ENCODE results near the gene PIN1.

Gene PIN1

GRCh38 chr19:9865732-9866501 lies 30.8 kb downstream of the PIN1 start:
- H3K27ac ChIP-seq (ENCODE audit: low read depth in 2 of 2, low read length in 2 of 2) = no peak overlapping the region
- no peak overlapping the region for H3K4me3 ChIP-seq (ENCODE audit: low read length in 2 of 2)
- H3K9ac ChIP-seq (ENCODE audit: low read depth in 1 of 2, low read length in 2 of 2) = no peak overlapping the region

GRCh38 chr19:9868983-9869617 lies 34.0 kb downstream of the PIN1 start:
- H3K27ac ChIP-seq (ENCODE audit: low read depth in 2 of 2, low read length in 2 of 2) = no peak overlapping the region

More at GRCh38 chr19:9865732-9866501, 30.8 kb downstream of the PIN1 start:
- Histone ChIP-seq H3K9me3 (ENCODE audit: control insufficient read depth in 2 of 2, low read length in 2 of 2) (no peaks in the 10 kb centered on the region), H3K27me3 (ENCODE audit: control insufficient read depth in 2 of 2, insufficient read depth in 2 of 2, low read length in 2 of 2) (no peaks in the 10 kb centered on the region), H3K36me3 (ENCODE audit: control insufficient read depth in 2 of 2, insufficient read depth in 2 of 2, low read length in 2 of 2) (no peaks in the 10 kb centered on the region), H3K4me1 (ENCODE audit: control insufficient read depth in 2 of 2, insufficient read depth in 2 of 2, low read length in 2 of 2) (peaks cover 0 to 2% of the 10 kb centered on the region in 2 donors)

GRCh38 chr19:9871626-9872338 lies 36.7 kb downstream of the PIN1 start:
- no peaks in the 10 kb centered on the region for H3K9me3 ChIP-seq (ENCODE audit: control insufficient read depth in 2 of 2, low read length in 2 of 2)
- H3K4me3 ChIP-seq (ENCODE audit: low read length in 2 of 2) = no peak overlapping the region
- H3K9ac ChIP-seq (ENCODE audit: low read depth in 1 of 2, low read length in 2 of 2) = no peak overlapping the region
- no peaks in the 10 kb centered on the region for H3K36me3 ChIP-seq (ENCODE audit: control insufficient read depth in 2 of 2, insufficient read depth in 2 of 2, low read length in 2 of 2)
- H3K27ac ChIP-seq (ENCODE audit: low read depth in 2 of 2, low read length in 2 of 2) = no peak overlapping the region
- no peaks in the 10 kb centered on the region for H3K4me1 ChIP-seq (ENCODE audit: control insufficient read depth in 2 of 2, insufficient read depth in 2 of 2, low read length in 2 of 2)
- no peaks in the 10 kb centered on the region for H3K27me3 ChIP-seq (ENCODE audit: control insufficient read depth in 2 of 2, insufficient read depth in 2 of 2, low read length in 2 of 2)

More at GRCh38 chr19:9868983-9869617, 34.0 kb downstream of the PIN1 start:
- H3K36me3 ChIP-seq (ENCODE audit: control insufficient read depth in 2 of 2, insufficient read depth in 2 of 2, low read length in 2 of 2) = no peaks in the 10 kb centered on the region
- H3K9me3 ChIP-seq (ENCODE audit: control insufficient read depth in 2 of 2, low read length in 2 of 2) = no peaks in the 10 kb centered on the region
- H3K4me3 ChIP-seq (ENCODE audit: low read length in 2 of 2) = no peak overlapping the region
- no peaks in the 10 kb centered on the region for H3K27me3 ChIP-seq (ENCODE audit: control insufficient read depth in 2 of 2, insufficient read depth in 2 of 2, low read length in 2 of 2)
- H3K4me1 ChIP-seq (ENCODE audit: control insufficient read depth in 2 of 2, insufficient read depth in 2 of 2, low read length in 2 of 2) = peaks cover 0 to 2% of the 10 kb centered on the region in 2 donors
- H3K9ac ChIP-seq (ENCODE audit: low read depth in 1 of 2, low read length in 2 of 2) = no peak overlapping the region

GRCh38 chr19:9872618-9873242 lies 37.6 kb downstream of the PIN1 start:
- H3K27me3 ChIP-seq (ENCODE audit: control insufficient read depth in 2 of 2, insufficient read depth in 2 of 2, low read length in 2 of 2) = no peaks in the 10 kb centered on the region
- no peaks in the 10 kb centered on the region for H3K9me3 ChIP-seq (ENCODE audit: control insufficient read depth in 2 of 2, low read length in 2 of 2)
- no peak overlapping the region for H3K9ac ChIP-seq (ENCODE audit: low read depth in 1 of 2, low read length in 2 of 2)
- H3K4me3 ChIP-seq (ENCODE audit: low read length in 2 of 2) = no peak overlapping the region
- no peaks in the 10 kb centered on the region for H3K4me1 ChIP-seq (ENCODE audit: control insufficient read depth in 2 of 2, insufficient read depth in 2 of 2, low read length in 2 of 2)
- no peak overlapping the region for H3K27ac ChIP-seq (ENCODE audit: low read depth in 2 of 2, low read length in 2 of 2)
- no peaks in the 10 kb centered on the region for H3K36me3 ChIP-seq (ENCODE audit: control insufficient read depth in 2 of 2, insufficient read depth in 2 of 2, low read length in 2 of 2)

- Histone ChIP-seq H3K9ac (ENCODE audit: low read depth in 1 of 2, low read length in 2 of 2) (no peak overlapping the region), H3K9me3 (ENCODE audit: control insufficient read depth in 2 of 2, low read length in 2 of 2) (no peaks in the 10 kb centered on the region), H3K27me3 (ENCODE audit: control insufficient read depth in 2 of 2, insufficient read depth in 2 of 2, low read length in 2 of 2) (no peaks in the 10 kb centered on the region), H3K4me3 (ENCODE audit: low read length in 2 of 2) (no peak overlapping the region), H3K36me3 (ENCODE audit: control insufficient read depth in 2 of 2, insufficient read depth in 2 of 2, low read length in 2 of 2) (no peaks in the 10 kb centered on the region), H3K4me1 (ENCODE audit: control insufficient read depth in 2 of 2, insufficient read depth in 2 of 2, low read length in 2 of 2) (no peaks in the 10 kb centered on the region), H3K27ac (ENCODE audit: low read depth in 2 of 2, low read length in 2 of 2) (no peak overlapping the region)
Observed at GRCh38 chr19:9875031-9875627, 40.0 kb downstream of the PIN1 start.

GRCh38 chr19:9875796-9876195 lies 40.7 kb downstream of the PIN1 start:
- Histone ChIP-seq H3K9me3 (ENCODE audit: control insufficient read depth in 2 of 2, low read length in 2 of 2) (no peaks in the 10 kb centered on the region), H3K27me3 (ENCODE audit: control insufficient read depth in 2 of 2, insufficient read depth in 2 of 2, low read length in 2 of 2) (no peaks in the 10 kb centered on the region), H3K4me3 (ENCODE audit: low read length in 2 of 2) (no peak overlapping the region), H3K36me3 (ENCODE audit: control insufficient read depth in 2 of 2, insufficient read depth in 2 of 2, low read length in 2 of 2) (no peaks in the 10 kb centered on the region), H3K9ac (ENCODE audit: low read depth in 1 of 2, low read length in 2 of 2) (no peak overlapping the region), H3K27ac (ENCODE audit: low read depth in 2 of 2, low read length in 2 of 2) (no peak overlapping the region), H3K4me1 (ENCODE audit: control insufficient read depth in 2 of 2, insufficient read depth in 2 of 2, low read length in 2 of 2) (no peaks in the 10 kb centered on the region)

- H3K9me3 ChIP-seq (ENCODE audit: control insufficient read depth in 2 of 2, low read length in 2 of 2) = no peaks in the 10 kb centered on the region
- H3K9ac ChIP-seq (ENCODE audit: low read depth in 1 of 2, low read length in 2 of 2) = no peak overlapping the region
- no peaks in the 10 kb centered on the region for H3K4me1 ChIP-seq (ENCODE audit: control insufficient read depth in 2 of 2, insufficient read depth in 2 of 2, low read length in 2 of 2)
- no peak overlapping the region for H3K4me3 ChIP-seq (ENCODE audit: low read length in 2 of 2)
- H3K27me3 ChIP-seq (ENCODE audit: control insufficient read depth in 2 of 2, insufficient read depth in 2 of 2, low read length in 2 of 2) = no peaks in the 10 kb centered on the region
- no peak overlapping the region for H3K27ac ChIP-seq (ENCODE audit: low read depth in 2 of 2, low read length in 2 of 2)
- no peaks in the 10 kb centered on the region for H3K36me3 ChIP-seq (ENCODE audit: control insufficient read depth in 2 of 2, insufficient read depth in 2 of 2, low read length in 2 of 2)
Observed at GRCh38 chr19:9877780-9878510, 42.8 kb downstream of the PIN1 start.

- Histone ChIP-seq H3K36me3 (ENCODE audit: control insufficient read depth in 2 of 2, insufficient read depth in 2 of 2, low read length in 2 of 2) (no peaks in the 10 kb centered on the region), H3K4me1 (ENCODE audit: control insufficient read depth in 2 of 2, insufficient read depth in 2 of 2, low read length in 2 of 2) (no peaks in the 10 kb centered on the region), H3K9ac (ENCODE audit: low read depth in 1 of 2, low read length in 2 of 2) (no peak overlapping the region), H3K9me3 (ENCODE audit: control insufficient read depth in 2 of 2, low read length in 2 of 2) (no peaks in the 10 kb centered on the region), H3K27ac (ENCODE audit: low read depth in 2 of 2, low read length in 2 of 2) (no peak overlapping the region), H3K4me3 (ENCODE audit: low read length in 2 of 2) (no peak overlapping the region), H3K27me3 (ENCODE audit: control insufficient read depth in 2 of 2, insufficient read depth in 2 of 2, low read length in 2 of 2) (no peaks in the 10 kb centered on the region)
Observed at GRCh38 chr19:9878511-9879196, 43.5 kb downstream of the PIN1 start.

- no peaks in the 10 kb centered on the region for H3K4me1 ChIP-seq (ENCODE audit: control insufficient read depth in 2 of 2, insufficient read depth in 2 of 2, low read length in 2 of 2)
- no peak overlapping the region for H3K27ac ChIP-seq (ENCODE audit: low read depth in 2 of 2, low read length in 2 of 2)
- H3K4me3 ChIP-seq (ENCODE audit: low read length in 2 of 2) = no peak overlapping the region
- H3K27me3 ChIP-seq (ENCODE audit: control insufficient read depth in 2 of 2, insufficient read depth in 2 of 2, low read length in 2 of 2) = peaks cover 0 to 4% of the 10 kb centered on the region in 2 donors
- H3K36me3 ChIP-seq (ENCODE audit: control insufficient read depth in 2 of 2, insufficient read depth in 2 of 2, low read length in 2 of 2) = no peaks in the 10 kb centered on the region
- H3K9ac ChIP-seq (ENCODE audit: low read depth in 1 of 2, low read length in 2 of 2) = no peak overlapping the region
- H3K9me3 ChIP-seq (ENCODE audit: control insufficient read depth in 2 of 2, low read length in 2 of 2) = no peaks in the 10 kb centered on the region
Observed at GRCh38 chr19:9881720-9882119, 46.6 kb downstream of the PIN1 start.
